GM19397 (cell line): ENCODE results near the gene DUOXA1.
"Not testable (repeated sequence)": the region's sequence is repeated elsewhere in the genome, so short reads cannot be mapped to it uniquely, and the experiment has no call there.

Experiments
- ATAC-seq: cut with Tn5 transposase; IDR thresholded peaks from one replicate; pipeline ENCODE4 v1.9.1; 2021; ENCODE audit warnings: mild to moderate bottlenecking, moderate library complexity; ENCODE audit not compliant: unreplicated experiment

Gene DUOXA1

GRCh38 chr15:45093622-45094357 is 35.9 kb downstream of the DUOXA1 start:
- no peak for ATAC-seq

GRCh38 chr15:45093013-45093412 is 36.7 kb downstream of the DUOXA1 start:
- no peak for ATAC-seq

- ATAC-seq: no peak
Observed at GRCh38 chr15:45091576-45091975, 38.1 kb downstream of the DUOXA1 start.

- ATAC-seq: no peak
Observed at GRCh38 chr15:45091161-45091560, 38.5 kb downstream of the DUOXA1 start.

- ATAC-seq: no peak
Observed at GRCh38 chr15:45089712-45090373, 39.8 kb downstream of the DUOXA1 start.

- ATAC-seq: no peak
Observed at GRCh38 chr15:45088801-45089711, 40.6 kb downstream of the DUOXA1 start.

- no peak for ATAC-seq
Observed at GRCh38 chr15:45087513-45087912, 42.2 kb downstream of the DUOXA1 start.

- ATAC-seq: no peak
Observed at GRCh38 chr15:45084163-45084562, 45.5 kb downstream of the DUOXA1 start.

GRCh38 chr15:45083223-45083622 is 46.5 kb downstream of the DUOXA1 start:
- ATAC-seq: no peak

- ATAC-seq: not testable (repeated sequence)
Observed at GRCh38 chr15:45082412-45082811, 47.3 kb downstream of the DUOXA1 start.

GRCh38 chr15:45080593-45080992 is 49.1 kb downstream of the DUOXA1 start:
- not testable (repeated sequence) for ATAC-seq

GRCh38 chr15:45079628-45080246 is 49.9 kb downstream of the DUOXA1 start:
- ATAC-seq: not testable (repeated sequence)

GRCh38 chr15:45079201-45079600 is 50.5 kb downstream of the DUOXA1 start:
- ATAC-seq: not testable (repeated sequence)

- not testable (repeated sequence) for ATAC-seq
Observed at GRCh38 chr15:45077391-45077790, 52.3 kb downstream of the DUOXA1 start.

- ATAC-seq: not testable (repeated sequence)
Observed at GRCh38 chr15:45075440-45076320, 54.0 kb downstream of the DUOXA1 start.

GRCh38 chr15:45073602-45074001 is 56.1 kb downstream of the DUOXA1 start:
- ATAC-seq: not testable (repeated sequence)

GRCh38 chr15:45069942-45070360 is 59.7 kb downstream of the DUOXA1 start:
- not testable (repeated sequence) for ATAC-seq
